ENCODE data around the gene CPNE2.
"Not testable (repeated sequence)": the region's sequence is repeated elsewhere in the genome, so short reads cannot be mapped to it uniquely, and the experiment has no call there.

CPNE2 gene

GRCh38 chr16:57070424-57070823 is 22.0 kb upstream of the CPNE2 start:
- DNase-seq: no peak

- not testable (repeated sequence) for DNase-seq
Observed at GRCh38 chr16:57071081-57071732, 21.2 kb upstream of the CPNE2 start.

GRCh38 chr16:57071831-57072582 is 20.4 kb upstream of the CPNE2 start:
- DNase-seq: no peak

- DNase-seq: no peak
Observed at GRCh38 chr16:57072616-57073275, 19.6 kb upstream of the CPNE2 start.

GRCh38 chr16:57077714-57078113 is 14.7 kb upstream of the CPNE2 start:
- no peak for DNase-seq

- DNase-seq: no peak
Observed at GRCh38 chr16:57081744-57082143, 10.6 kb upstream of the CPNE2 start.

GRCh38 chr16:57082664-57083063 is 9.7 kb upstream of the CPNE2 start:
- DNase-seq: no peak

- DNase-seq: no peak
Observed at GRCh38 chr16:57083485-57084126, 8.8 kb upstream of the CPNE2 start.

GRCh38 chr16:57084257-57084770 is 8.1 kb upstream of the CPNE2 start:
- DNase-seq: peak; percentile 72

- no peak for DNase-seq
Observed at GRCh38 chr16:57084996-57085395, 7.4 kb upstream of the CPNE2 start.

- DNase-seq: no peak
Observed at GRCh38 chr16:57087003-57087402, 5.4 kb upstream of the CPNE2 start.

- DNase-seq: no peak
Observed at GRCh38 chr16:57089406-57089805, 3.0 kb upstream of the CPNE2 start.

GRCh38 chr16:57091200-57091974 is 996 bp upstream of the CPNE2 start:
- DNase-seq: no peak

GRCh38 chr16:57092786-57093411 is 516 bp downstream of the CPNE2 start:
- DNase-seq: peak; percentile 24

- no peak for DNase-seq
Observed at GRCh38 chr16:57093666-57094564, 1.5 kb downstream of the CPNE2 start.

GRCh38 chr16:57094911-57095310 is 2.5 kb downstream of the CPNE2 start:
- DNase-seq: no peak

GRCh38 chr16:57096192-57096591 is 3.8 kb downstream of the CPNE2 start:
- no peak for DNase-seq

- DNase-seq: no peak
Observed at GRCh38 chr16:57096793-57097192, 4.4 kb downstream of the CPNE2 start.

- no peak for DNase-seq
Observed at GRCh38 chr16:57098188-57098841, 5.9 kb downstream of the CPNE2 start.

- DNase-seq: not testable (repeated sequence)
Observed at GRCh38 chr16:57099965-57100364, 7.6 kb downstream of the CPNE2 start.

Data from stimulated activated CD4-positive, alpha-beta T cell treated with anti-CD3 and anti-CD28 coated beads, Interleukin-1b, Interleukin-23, amount 100 ng/mL, for 48 hours (primary cell).